Fibroblast of skin of abdomen (primary cell): Measurements from ENCODE around the gene TGFB2.

Experiments
- DNase-seq: peaks from one replicate; pipeline ENCODE4 v3.0.0-alpha.2; 2013

Gene TGFB2

DNA sequence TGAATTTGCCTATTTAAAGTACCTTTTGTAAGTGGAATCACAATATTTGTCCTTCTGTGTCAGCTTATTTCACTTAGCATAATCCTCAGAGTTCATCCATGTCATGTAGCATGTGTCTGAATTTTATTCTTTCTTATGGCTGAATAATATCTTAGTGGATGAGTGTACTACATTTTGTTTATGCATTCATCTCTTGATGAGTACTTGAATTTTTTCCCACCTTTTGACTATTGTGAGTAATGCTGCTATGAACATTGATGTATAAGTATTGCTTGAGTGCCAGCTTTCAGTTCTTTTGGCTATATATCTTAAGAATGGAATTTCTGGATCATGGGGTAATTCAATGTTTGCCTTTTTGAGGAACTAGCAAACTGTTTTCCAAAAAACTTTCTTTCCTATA is 84.2 kb downstream of the TGFB2 start:
- no peak for DNase-seq

DNA sequence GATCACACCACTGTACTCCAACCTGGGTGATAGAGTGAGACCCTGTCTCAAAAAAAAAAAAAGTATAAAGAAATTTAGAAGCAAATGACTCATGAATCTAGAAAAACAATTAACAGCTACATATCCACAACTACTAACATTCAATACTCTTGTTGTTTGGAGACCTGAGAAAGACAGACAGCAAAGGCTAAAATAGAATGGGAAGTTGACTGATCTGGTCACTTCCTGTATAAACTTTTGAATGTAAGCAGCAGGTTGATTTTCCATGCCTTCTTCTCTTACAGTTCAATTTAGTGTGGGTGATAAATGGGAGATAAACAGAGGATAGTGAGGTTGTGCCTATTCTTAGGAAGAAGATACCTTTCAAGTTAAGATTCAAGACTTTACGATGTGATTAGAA is 85.2 kb downstream of the TGFB2 start:
- DNase-seq = no peak

DNA sequence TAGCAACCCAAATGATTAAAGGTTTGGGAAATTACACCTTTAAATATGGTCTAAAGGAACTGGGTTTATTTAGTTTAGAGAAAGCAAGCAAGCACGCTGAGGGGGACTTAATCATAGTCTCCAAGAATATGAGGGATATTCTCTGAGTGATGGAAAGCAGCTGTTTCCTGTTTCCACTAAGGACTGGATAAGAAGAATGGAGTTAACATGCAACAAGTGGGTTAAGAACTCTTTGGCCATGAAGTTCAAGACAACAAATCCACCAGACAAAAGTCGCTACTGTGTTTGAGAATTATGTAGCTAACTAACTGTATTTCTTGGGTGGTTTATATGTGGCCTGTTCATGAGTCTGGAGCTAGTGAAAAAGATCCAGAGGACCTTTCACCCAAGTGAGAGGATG is 85.7 kb downstream of the TGFB2 start:
- no peak for DNase-seq

DNA sequence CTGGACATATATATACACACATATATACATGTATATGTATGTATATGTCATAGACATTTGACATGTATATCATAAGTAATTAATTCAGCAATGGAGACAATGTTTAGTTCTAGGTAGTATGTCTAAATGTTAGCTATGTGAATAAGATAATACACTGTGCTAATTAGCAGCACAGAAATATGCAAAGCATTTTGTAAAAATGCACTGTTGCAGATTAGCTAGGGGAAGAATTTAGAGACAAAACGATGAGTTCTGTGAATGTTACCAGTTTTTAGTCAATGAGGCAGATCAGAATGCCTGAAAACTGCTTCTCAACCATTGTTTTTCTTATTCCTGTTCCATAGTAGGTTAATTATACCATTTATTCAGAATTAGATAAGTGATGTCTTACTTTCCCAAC is 86.3 kb downstream of the TGFB2 start:
- no peak for DNase-seq

- peak; percentile 71 for DNase-seq
Observed at GRCh38 chr1:218433744-218434143, 88.6 kb downstream of the TGFB2 start.

DNA sequence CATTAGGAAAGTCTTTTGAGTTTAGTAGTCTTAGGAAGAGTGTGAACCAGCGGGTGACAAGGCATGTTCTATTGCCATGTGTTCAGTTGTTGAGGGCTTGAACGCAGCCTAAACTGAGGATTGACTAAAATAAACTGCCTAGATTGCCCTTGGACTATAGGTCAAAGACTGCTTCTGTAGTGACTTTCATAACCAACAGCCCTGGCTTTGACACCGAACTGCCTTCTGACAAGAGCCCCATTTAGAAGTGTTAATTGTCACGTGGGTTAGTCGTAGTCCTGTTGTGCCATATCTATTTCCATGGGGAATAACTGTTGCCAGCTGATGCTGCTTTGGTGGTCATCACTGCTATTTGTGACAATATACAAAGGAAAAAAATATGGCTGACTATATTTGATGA is 90.4 kb downstream of the TGFB2 start:
- no peak for DNase-seq

GRCh38 chr1:218436346-218436745 is 91.2 kb downstream of the TGFB2 start:
- DNase-seq = no peak

DNA sequence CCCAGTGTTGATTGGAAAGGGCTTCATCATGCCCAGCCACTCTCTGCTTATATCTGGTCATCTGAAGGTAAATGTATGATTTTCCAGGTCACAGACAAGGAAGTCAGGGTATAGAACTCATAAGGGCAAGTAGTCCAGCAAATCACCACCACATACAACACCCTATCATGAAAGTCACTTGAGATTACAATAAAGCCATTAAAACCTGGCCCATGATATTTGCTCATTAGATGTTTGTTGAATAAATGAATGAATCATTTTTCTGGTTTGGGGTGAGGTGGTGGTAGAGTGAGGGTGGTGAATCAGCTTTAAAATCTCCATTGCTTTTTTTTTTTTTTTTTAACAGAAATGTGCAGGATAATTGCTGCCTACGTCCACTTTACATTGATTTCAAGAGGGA is 91.9 kb downstream of the TGFB2 start:
- no peak for DNase-seq

DNA sequence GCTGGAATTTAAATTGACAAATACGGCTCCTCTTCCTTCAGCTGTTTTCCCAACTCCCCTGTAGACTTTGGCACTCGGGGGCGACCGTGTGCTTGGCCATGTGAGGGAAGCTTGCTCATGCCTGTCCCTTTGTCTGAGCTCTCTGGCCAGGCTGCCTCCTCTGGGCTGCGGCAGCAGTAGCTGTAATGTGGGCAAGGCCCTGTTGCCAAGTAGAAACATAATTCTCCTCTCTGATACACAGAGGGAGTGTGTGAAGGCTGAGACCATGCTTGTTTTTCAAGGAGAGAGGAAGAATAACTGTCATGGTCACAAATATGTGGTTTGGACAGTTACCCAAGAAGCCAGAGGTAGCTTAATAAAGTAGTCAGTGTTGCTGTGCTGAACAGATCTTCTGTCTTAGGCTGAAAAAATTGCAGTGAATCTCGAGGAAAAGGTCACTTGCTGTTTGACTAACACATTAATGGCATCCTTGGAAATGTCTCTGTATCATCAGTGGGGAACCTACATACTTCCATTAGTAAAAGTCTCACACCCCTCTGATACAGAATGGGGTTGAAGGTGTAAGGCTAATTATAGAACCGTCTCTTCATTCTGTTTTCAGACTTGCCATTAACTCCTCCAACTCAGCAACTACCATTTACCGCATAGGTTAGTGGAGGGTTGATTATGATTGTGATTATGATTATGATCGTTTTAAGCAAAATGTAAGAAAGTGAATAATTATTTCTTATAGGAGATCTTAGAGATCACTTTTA is 94.6 kb downstream of the TGFB2 start:
- DNase-seq = peak; percentile 23

DNA sequence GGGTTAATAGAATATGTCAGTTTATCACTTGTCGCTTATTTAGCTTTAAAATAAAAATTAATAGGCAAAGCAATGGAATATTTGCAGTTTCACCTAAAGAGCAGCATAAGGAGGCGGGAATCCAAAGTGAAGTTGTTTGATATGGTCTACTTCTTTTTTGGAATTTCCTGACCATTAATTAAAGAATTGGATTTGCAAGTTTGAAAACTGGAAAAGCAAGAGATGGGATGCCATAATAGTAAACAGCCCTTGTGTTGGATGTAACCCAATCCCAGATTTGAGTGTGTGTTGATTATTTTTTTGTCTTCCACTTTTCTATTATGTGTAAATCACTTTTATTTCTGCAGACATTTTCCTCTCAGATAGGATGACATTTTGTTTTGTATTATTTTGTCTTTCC is 98.1 kb downstream of the TGFB2 start:
- DNase-seq = no peak

GRCh38 chr1:218444173-218444572 is 99.0 kb downstream of the TGFB2 start:
- no peak for DNase-seq

GRCh38 chr1:218444588-218444987 is 99.5 kb downstream of the TGFB2 start:
- no peak for DNase-seq

- no peak for DNase-seq
Observed at GRCh38 chr1:218447010-218447689, 102.0 kb downstream of the TGFB2 start.

- DNase-seq = no peak
Observed at GRCh38 chr1:218451415-218451814, 106.3 kb downstream of the TGFB2 start.

DNA sequence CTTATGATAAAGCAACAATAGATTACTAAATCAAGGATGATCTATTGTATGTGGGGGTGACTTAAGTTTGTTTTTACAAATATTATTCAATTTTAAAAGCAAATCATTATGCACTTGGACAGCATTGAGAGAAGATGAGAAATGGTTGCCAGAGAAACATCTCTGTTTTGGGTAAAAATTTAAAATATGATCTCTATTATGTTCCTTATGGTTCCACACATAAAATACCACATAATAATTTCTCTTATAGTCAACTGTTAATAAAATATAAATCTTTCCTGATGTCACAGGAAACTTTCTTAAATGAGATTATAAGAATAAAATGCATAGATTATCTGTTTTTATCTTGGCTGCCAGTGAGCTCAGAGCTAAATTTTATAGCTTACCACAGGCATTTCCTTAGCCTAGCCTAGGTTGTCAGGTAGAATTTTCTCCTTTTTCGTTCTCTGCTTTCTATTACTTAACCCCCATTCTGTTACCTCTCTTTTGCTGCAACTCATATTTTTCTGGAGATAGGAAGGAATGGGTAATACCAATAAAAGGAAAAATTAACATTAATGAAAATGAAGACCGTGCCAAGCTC is 109.7 kb downstream of the TGFB2 start:
- DNase-seq = no peak

DNA sequence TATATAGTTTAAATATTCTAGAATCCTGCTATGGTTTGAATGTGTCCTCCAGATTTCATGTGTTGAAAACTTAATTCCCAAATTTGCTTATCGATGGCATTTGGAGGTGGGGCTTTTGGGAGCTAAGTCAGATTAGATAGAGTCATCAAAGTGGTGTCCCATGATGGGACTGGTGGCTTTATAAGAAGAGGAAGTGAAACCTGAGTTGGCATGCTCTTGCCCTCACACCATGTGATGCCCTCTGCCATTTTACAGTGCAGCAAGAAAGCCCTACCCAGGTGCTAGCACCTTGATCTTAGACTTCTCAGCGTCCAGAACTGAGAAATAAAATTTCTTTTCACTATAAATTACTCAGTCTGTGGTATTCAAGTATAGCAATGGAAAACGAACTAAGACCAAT is 111.3 kb downstream of the TGFB2 start:
- DNase-seq = no peak

DNA sequence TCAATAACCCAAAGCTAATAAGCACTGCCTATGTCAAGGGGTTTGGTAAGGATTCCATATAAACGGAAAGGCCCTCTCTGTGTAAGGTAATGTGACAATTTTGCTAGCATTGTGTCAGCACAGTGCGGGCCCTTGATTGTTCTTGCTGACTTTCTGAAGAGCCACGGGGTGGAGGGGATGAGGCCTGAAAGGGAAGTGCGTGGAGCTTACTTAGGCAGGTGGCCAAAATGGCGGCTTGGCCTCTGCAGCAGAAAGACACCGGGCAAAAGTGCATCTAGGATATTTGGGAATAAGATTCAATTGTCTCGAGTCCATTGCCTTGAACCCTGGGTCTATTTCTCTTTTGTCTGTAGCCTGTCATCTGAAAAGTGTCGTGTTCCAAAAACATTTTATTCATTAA is 114.3 kb downstream of the TGFB2 start:
- no peak for DNase-seq

- DNase-seq = peak; percentile 91
Observed at GRCh38 chr1:218459878-218460711, 115.0 kb downstream of the TGFB2 start.

DNA sequence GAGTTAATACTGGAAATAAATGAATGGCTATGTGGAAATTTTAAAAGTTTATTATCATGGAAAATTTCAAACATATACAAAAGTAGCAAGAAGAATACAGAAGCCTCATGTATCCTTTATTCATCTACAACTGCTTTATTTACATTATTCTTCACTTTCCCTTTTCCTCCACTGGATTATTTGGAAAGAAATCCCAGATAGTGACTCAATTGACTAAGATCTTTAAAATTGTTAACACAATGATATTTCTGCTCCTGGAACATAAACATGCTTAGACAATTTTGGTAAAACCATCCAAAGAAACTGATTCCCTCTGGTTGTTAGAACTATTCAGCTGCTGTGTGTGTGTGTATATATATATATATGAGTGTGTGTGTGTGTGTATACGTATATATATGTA is 116.2 kb downstream of the TGFB2 start:
- no peak for DNase-seq

DNA sequence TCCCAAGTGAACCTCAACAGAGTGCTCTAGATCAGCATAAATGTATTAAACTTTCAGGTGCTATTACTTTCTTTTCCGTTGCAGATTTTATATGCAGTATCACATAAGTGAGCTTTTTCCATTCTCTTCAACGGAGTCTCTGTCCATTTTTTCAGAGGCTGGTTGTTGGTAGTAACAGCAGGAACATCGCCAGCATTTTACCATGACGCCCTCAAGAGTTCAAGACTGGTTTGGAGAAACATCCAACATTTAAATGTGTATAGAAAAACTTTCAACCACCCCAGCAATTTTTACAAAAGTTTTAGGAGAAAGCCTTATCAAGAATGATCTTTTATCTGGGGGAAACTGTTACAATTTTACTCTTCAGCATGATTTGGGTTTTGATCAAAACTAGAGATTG is 117.0 kb downstream of the TGFB2 start:
- no peak for DNase-seq

GRCh38 chr1:218462587-218462986 is 117.5 kb downstream of the TGFB2 start:
- DNase-seq = no peak

GRCh38 chr1:218463194-218464156 is 118.3 kb downstream of the TGFB2 start:
- peak; percentile 75 for DNase-seq
